Chondrocyte (in vitro differentiated cells): ENCODE data around the gene FAM174A. TPM values are rescaled to one million over a fixed set of nuclear protein-coding genes. Genes with fewer than 3 reads are reported as not detected.
"Not testable (repeated sequence)": the region's sequence is repeated elsewhere in the genome, so short reads cannot be mapped to it uniquely, and the experiment has no call there.

ENCODE experiments used
- DNase-seq: peaks from one replicate; pipeline ENCODE4 v3.0.0; 2021; ENCODE audit warnings: mixed read lengths, low spot score
- H3K27ac Mint-ChIP-seq: one replicate; pipeline ENCODE4 v1.8.0; 2021; ENCODE audit warnings: mild to moderate bottlenecking, moderate library complexity, mixed read lengths; ENCODE audit not compliant: unreplicated experiment
- H3K27me3 Mint-ChIP-seq: 2 replicates; pipeline ENCODE4 v1.8.0; 2021; ENCODE audit warnings: low read depth, mixed read lengths
- H3K36me3 Mint-ChIP-seq: 2 replicates; pipeline ENCODE4 v1.8.0; 2021; ENCODE audit warnings: low read depth, mixed read lengths
- H3K4me1 Mint-ChIP-seq: 2 replicates; pipeline ENCODE4 v1.8.0; 2021; ENCODE audit warnings: low read depth, mild to moderate bottlenecking, mixed read lengths
- H3K4me3 Mint-ChIP-seq: one replicate; pipeline ENCODE4 v1.8.0; 2021; ENCODE audit warnings: mild to moderate bottlenecking, moderate library complexity, mixed read lengths; ENCODE audit not compliant: unreplicated experiment
- H3K9me3 Mint-ChIP-seq: 2 replicates; pipeline ENCODE4 v1.8.0; 2021; ENCODE audit warnings: low read depth, mixed read lengths
- CTCF ChIP-seq: fragments of 200-600 bp; sonication (generic); IDR thresholded peaks from 2 replicates; pipeline ENCODE4 v1.5.0; 2021; ENCODE audit warnings: antibody characterized with exemption, mild to moderate bottlenecking, moderate library complexity
- total RNA-seq: library from RNA; stranded (reverse); gene quantifications from 3 replicates; pipeline ENCODE4 v1.2.1, GENCODE V29; 2021

FAM174A gene
- total RNA-seq, 1 donor from 2014 or later = 20.2 TPM

- Mint-ChIP-seq H3K4me1 (peaks cover 17% of the 10 kb centered on the region), H3K36me3 (peaks cover 2% of the 10 kb centered on the region), H3K27ac (no peak overlapping the region), H3K9me3 (no peaks in the 10 kb centered on the region), H3K27me3 (peaks cover 1% of the 10 kb centered on the region), H3K4me3 (no peak overlapping the region)
- TF ChIP-seq CTCF = no peak
- no peak for DNase-seq
Measured at GRCh38 chr5:100600298-100600994, 65.3 kb downstream of the FAM174A start.

- TF ChIP-seq CTCF = no peak
- H3K4me1 Mint-ChIP-seq = peaks cover 7% of the 10 kb centered on the region
- H3K27ac Mint-ChIP-seq = no peak overlapping the region
- no peak overlapping the region for H3K4me3 Mint-ChIP-seq
- DNase-seq = no peak
- no peaks in the 10 kb centered on the region for H3K9me3 Mint-ChIP-seq
- H3K36me3 Mint-ChIP-seq = peaks cover 2% of the 10 kb centered on the region
- peaks cover 1% of the 10 kb centered on the region for H3K27me3 Mint-ChIP-seq
Measured at GRCh38 chr5:100603141-100603540, 68.0 kb downstream of the FAM174A start.

- not testable (repeated sequence) for H3K9me3 Mint-ChIP-seq, H3K4me3 Mint-ChIP-seq, DNase-seq, H3K27me3 Mint-ChIP-seq, H3K4me1 Mint-ChIP-seq, H3K27ac Mint-ChIP-seq, H3K36me3 Mint-ChIP-seq
Measured at GRCh38 chr5:100604021-100604420, 68.8 kb downstream of the FAM174A start.

GRCh38 chr5:100609594-100609993 is 74.4 kb downstream of the FAM174A start:
- Mint-ChIP-seq H3K27me3 (peaks cover 22% of the 10 kb centered on the region), H3K9me3 (peaks cover 10% of the 10 kb centered on the region)
- no peak for TF ChIP-seq CTCF

GRCh38 chr5:100614308-100614707 is 79.1 kb downstream of the FAM174A start:
- Mint-ChIP-seq H3K9me3 (peaks cover 8% of the 10 kb centered on the region), H3K27me3 (peaks cover 27% of the 10 kb centered on the region), H3K4me3 (no peak overlapping the region), H3K27ac (no peak overlapping the region), H3K36me3 (no peaks in the 10 kb centered on the region), H3K4me1 (no peaks in the 10 kb centered on the region)
- DNase-seq = no peak
- TF ChIP-seq CTCF = no peak

More at GRCh38 chr5:100609594-100609993, 74.4 kb downstream of the FAM174A start:
- Mint-ChIP-seq H3K4me1 (no peaks in the 10 kb centered on the region), H3K27ac (no peak overlapping the region), H3K4me3 (no peak overlapping the region), H3K36me3 (no peaks in the 10 kb centered on the region)
- no peak for DNase-seq

- no peak for DNase-seq
- Mint-ChIP-seq H3K9me3 (no peaks in the 10 kb centered on the region), H3K36me3 (no peaks in the 10 kb centered on the region), H3K4me1 (no peaks in the 10 kb centered on the region), H3K27me3 (peaks cover 23% of the 10 kb centered on the region), H3K27ac (no peak overlapping the region), H3K4me3 (no peak overlapping the region)
- TF ChIP-seq CTCF = no peak
Measured at GRCh38 chr5:100615362-100615761, 80.2 kb downstream of the FAM174A start.
